Activated CD4-positive, alpha-beta T cell treated with anti-CD3 and anti-CD28 coated beads, Interleukin-2, amount 10 ng/mL, durations not matched to agents 24 days and 14 days (primary cell): Measurements from ENCODE around the gene TJAP1. TPM values are rescaled to one million over a fixed set of nuclear protein-coding genes. Genes with fewer than 3 reads are reported as not detected.
"Not testable (repeated sequence)": the region's sequence is repeated elsewhere in the genome, so short reads cannot be mapped to it uniquely, and the experiment has no call there.

Experiments used
- DNase-seq: peaks from one replicate; pipeline ENCODE4 v3.0.0; 2022
- H3K27ac Mint-ChIP-seq: one replicate; pipeline ENCODE4 v1.8.0; 2022; ENCODE audit warnings: mild to moderate bottlenecking, mixed read lengths
- H3K27me3 Mint-ChIP-seq: one replicate; pipeline ENCODE4 v1.8.0; 2022; ENCODE audit warnings: mixed read lengths
- H3K36me3 Mint-ChIP-seq: one replicate; pipeline ENCODE4 v1.8.0; 2022; ENCODE audit warnings: low read depth, mild to moderate bottlenecking, mixed read lengths
- H3K4me1 Mint-ChIP-seq: one replicate; pipeline ENCODE4 v1.8.0; 2021; ENCODE audit warnings: mixed read lengths
- H3K4me3 Mint-ChIP-seq: one replicate; pipeline ENCODE4 v1.8.0; 2022; ENCODE audit warnings: mild to moderate bottlenecking, moderate library complexity, mixed read lengths
- H3K9me3 Mint-ChIP-seq: one replicate; pipeline ENCODE4 v1.8.0; 2021; ENCODE audit warnings: mixed read lengths
- intact Hi-C: fragments of 100-400 bp; cut with micrococcal nuclease; formaldehyde crosslinking; loops from one replicate; pipeline ENCODE4 v1.15.1; 2023
- total RNA-seq: library from RNA; stranded (reverse); gene quantifications from 2 replicates; pipeline ENCODE4 v1.2.3, GENCODE V29; 2022

TJAP1 gene
- total RNA-seq, 1 donor from 2014 or later: 41.1 TPM

DNA sequence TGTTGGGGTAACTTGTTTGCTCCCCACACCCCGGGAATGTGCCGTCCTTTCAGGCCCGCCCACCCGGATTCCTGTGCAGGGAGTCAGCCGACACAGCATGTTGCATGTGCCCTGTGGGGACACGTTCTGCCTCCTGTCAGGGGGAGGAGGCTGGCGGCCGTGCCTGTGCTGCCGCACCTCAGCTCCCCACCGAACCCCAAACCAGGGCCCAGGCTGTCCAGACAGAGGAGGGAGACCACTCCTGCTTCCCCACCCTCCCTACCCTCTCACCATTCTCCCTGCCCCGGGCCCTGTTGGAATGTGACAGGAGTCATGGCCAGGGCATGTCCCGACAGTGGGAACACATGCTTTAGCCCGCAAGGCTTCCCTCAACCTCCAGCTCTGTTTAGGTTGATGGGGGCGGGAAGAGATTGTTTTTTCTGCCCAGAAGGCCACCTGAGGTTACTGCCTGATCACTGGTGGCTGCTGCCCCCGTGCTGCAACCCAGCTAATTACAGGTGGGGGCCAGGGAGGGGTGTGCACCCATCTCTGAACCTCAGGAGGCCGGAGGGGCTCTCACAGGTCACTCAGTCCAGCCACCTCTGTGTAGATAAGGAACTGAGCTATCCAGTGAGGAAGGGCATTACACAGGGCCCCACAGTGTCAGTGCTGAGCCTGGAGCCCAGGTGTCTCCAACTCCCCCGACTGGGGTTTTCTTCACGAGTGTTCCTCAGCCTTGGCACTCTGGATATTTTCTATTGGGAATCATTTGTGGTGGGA lies 19.2 kb downstream of the TJAP1 start:
- no peaks in the 10 kb centered on the region for H3K9me3 Mint-ChIP-seq
- peaks cover 12% of the 10 kb centered on the region for H3K36me3 Mint-ChIP-seq
- DNase-seq: peak; percentile 69
- no peaks in the 10 kb centered on the region for H3K27me3 Mint-ChIP-seq
- H3K27ac Mint-ChIP-seq: no peak overlapping the region
- no peak overlapping the region for H3K4me3 Mint-ChIP-seq
- intact Hi-C loops: no loop called here
- peaks cover 13% of the 10 kb centered on the region for H3K4me1 Mint-ChIP-seq

DNA sequence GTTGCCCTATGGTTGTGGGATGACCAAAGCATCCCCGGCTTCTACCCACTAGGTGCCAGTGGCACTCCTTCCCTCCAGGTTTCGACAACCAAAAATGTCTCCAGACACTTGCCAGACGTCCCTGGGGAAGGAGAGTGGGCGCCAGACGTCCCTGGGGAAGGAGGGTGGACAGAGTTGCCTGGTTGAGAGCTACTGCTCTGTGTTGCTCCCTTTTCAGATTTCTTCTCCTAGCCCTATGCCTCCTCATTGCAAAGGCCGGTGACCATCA lies 19.7 kb downstream of the TJAP1 start:
- H3K4me3 Mint-ChIP-seq: no peak overlapping the region
- intact Hi-C loops: no loop called here
- DNase-seq: no peak
- H3K36me3 Mint-ChIP-seq: peaks cover 17% of the 10 kb centered on the region
- H3K4me1 Mint-ChIP-seq: peaks cover 13% of the 10 kb centered on the region
- no peaks in the 10 kb centered on the region for H3K27me3 Mint-ChIP-seq
- H3K27ac Mint-ChIP-seq: no peak overlapping the region
- H3K9me3 Mint-ChIP-seq: no peaks in the 10 kb centered on the region

DNA sequence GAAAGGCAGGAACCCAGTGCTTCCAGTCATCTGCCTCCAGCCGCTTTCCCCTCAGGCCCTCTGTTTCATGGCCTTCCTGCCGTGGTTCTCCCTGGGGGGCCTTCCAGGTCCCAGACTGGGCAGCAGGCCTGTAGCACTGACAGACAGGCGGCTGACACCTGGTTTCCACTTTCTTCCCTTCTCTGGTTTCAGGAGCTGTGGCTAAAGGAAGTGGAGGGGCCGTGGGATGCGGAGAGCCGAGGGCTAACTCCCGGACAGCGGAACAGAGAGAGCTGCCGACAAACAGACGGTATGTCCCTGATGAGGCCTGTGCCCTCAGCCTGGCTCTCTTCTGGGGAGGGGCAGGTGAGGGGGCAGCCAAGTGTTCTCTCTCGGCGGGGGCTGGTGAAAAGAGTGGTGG lies 20.3 kb downstream of the TJAP1 start:
- Mint-ChIP-seq H3K27me3 (no peaks in the 10 kb centered on the region), H3K9me3 (no peaks in the 10 kb centered on the region), H3K27ac (no peak overlapping the region), H3K36me3 (peaks cover 21% of the 10 kb centered on the region), H3K4me1 (peaks cover 13% of the 10 kb centered on the region), H3K4me3 (no peak overlapping the region)
- DNase-seq: no peak
- intact Hi-C loops: no loop called here

DNA sequence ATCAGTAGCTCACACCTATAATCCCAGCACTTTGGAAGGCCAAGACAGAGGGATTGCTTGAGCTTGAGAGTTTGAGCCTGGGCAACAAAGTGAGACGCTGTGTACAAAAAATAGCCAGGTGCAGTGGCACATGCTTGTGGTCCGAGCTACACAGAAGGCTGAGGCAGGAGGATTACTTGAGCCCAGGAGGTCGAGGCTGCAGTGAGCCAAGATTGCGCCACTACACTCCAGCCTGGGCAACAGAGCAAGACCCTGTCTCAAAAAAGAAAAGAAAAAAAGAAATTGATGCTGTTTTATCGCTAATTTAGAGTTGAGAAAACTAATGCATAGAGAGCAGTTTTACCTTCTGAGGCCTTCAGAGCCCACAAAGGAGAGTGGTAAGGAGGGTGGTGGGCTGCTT lies 20.9 kb downstream of the TJAP1 start:
- H3K4me3 Mint-ChIP-seq, H3K9me3 Mint-ChIP-seq, H3K27ac Mint-ChIP-seq, DNase-seq, H3K27me3 Mint-ChIP-seq, intact Hi-C loops: not testable (repeated sequence)
- Mint-ChIP-seq H3K4me1 (peaks cover 10% of the 10 kb centered on the region), H3K36me3 (peaks cover 23% of the 10 kb centered on the region)

DNA sequence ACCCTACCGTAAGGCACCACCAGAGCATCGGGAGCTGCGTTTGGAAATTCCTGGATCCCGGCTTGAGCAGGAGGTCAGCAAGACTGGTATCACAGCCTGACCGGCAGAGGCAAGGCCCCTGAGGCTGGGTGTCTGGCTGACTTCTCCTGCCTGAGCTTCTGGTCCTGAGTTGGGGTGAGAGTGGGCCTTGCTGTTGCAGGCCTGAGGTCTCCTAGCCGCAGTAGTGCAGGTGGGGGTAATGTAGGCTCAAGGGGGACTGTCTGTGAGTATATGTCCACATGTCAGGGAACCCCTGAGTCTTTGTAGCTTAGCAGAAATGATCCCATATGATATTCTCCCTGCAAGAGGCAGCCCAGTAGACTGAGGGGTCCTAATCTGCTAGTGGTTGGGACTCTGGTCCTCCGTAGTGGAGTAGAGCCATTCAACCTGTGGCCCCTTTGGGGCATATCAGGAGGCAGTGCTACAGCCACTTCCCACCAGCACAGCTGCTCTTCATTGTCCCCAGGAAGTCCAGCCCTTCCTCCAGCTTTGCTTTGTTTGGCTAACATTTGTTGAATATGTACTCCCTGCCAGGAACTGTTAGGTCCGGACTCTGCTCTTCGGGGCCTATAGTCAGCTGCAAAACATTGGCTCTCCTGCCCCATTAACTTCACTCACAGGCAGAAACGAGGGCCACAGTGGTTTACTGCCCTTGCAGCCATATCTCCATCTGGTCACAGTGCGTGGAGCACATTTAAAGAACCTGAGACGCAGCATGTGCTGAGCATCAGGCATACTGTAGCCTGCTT lies 21.9 kb downstream of the TJAP1 start:
- peaks cover 27% of the 10 kb centered on the region for H3K36me3 Mint-ChIP-seq

DNA sequence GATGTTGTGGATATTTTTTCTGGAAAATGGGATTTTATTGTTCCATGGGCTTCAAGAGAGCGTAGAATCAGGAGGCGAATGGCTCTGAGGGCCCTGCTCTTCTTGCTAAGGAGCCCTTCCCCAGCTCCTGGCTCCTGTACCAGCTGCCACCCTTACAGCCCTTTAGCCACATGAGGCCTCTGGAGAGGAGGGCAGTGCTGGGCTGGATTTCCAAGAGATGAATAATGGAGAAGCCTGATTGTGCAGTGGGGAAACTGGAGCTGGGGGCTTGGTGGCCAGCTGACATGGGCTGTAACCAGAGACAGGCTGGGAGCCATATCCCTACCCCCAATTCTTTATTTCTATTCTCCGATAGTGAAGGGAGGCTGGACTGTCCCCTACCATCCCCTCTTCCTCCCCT lies 23.6 kb downstream of the TJAP1 start:
- no peaks in the 10 kb centered on the region for H3K9me3 Mint-ChIP-seq

More for the DNA sequence above, 21.9 kb downstream of the TJAP1 start:
- Mint-ChIP-seq H3K9me3 (no peaks in the 10 kb centered on the region), H3K4me1 (peaks cover 8% of the 10 kb centered on the region), H3K27ac (no peak overlapping the region), H3K4me3 (no peak overlapping the region), H3K27me3 (no peaks in the 10 kb centered on the region)
- DNase-seq: no peak
- intact Hi-C loops: no loop called here

DNA sequence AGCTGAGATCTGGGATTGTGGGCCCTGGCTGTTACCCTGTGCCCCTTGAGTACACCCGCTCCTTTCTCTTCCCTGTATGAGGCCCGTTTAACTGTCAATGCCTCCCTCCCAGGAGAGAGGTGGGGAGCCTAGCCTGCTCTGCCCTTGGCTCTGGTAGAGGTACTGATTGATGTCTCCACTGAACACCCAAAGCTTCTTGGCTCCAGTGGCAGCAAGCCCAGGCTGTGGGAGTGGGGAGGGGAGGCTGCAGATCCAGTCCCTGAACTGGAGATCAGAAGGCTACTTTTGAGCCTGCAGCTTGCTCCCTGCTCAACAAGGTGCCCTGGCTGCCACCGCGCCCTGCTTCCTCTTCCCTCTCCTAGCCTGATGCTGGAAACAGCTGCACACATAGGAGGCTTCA lies 25.3 kb downstream of the TJAP1 start:
- Mint-ChIP-seq H3K9me3 (no peaks in the 10 kb centered on the region), H3K27ac (no peak overlapping the region), H3K4me1 (no peaks in the 10 kb centered on the region), H3K27me3 (peaks cover 2% of the 10 kb centered on the region), H3K4me3 (no peak overlapping the region), H3K36me3 (peaks cover 37% of the 10 kb centered on the region)
- no peak for DNase-seq
- intact Hi-C loops: no loop called here

More for the DNA sequence above, 23.6 kb downstream of the TJAP1 start:
- Mint-ChIP-seq H3K4me1 (no peaks in the 10 kb centered on the region), H3K27ac (no peak overlapping the region), H3K27me3 (no peaks in the 10 kb centered on the region), H3K36me3 (peaks cover 31% of the 10 kb centered on the region), H3K4me3 (no peak overlapping the region)
- DNase-seq: no peak
- intact Hi-C loops: no loop called here

DNA sequence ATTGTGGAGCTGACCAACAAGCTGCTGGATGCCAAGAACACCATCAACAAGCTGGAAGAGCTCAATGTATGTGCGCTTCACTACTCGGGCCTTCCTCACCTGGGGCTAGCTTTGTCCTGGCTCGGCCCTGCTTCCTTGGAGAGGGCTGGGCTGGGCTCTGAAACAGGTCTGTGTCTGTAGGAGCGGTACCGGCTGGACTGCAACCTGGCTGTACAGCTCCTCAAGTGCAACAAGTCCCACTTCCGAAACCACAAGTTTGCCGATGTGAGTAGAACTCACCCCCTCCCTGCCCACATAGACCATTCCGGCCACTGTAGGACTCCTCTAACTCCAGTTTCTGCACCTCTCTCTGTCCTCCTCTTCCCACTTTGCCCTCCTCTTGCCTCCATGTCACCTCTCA lies 26.1 kb downstream of the TJAP1 start:
- intact Hi-C loops: no loop called here
- H3K4me1 Mint-ChIP-seq: peaks cover under 1% of the 10 kb centered on the region
- peaks cover 10% of the 10 kb centered on the region for H3K27me3 Mint-ChIP-seq
- peaks cover 37% of the 10 kb centered on the region for H3K36me3 Mint-ChIP-seq
- DNase-seq: no peak
- H3K27ac Mint-ChIP-seq: peak overlapping the region; percentile 3
- H3K9me3 Mint-ChIP-seq: no peaks in the 10 kb centered on the region
- no peak overlapping the region for H3K4me3 Mint-ChIP-seq

DNA sequence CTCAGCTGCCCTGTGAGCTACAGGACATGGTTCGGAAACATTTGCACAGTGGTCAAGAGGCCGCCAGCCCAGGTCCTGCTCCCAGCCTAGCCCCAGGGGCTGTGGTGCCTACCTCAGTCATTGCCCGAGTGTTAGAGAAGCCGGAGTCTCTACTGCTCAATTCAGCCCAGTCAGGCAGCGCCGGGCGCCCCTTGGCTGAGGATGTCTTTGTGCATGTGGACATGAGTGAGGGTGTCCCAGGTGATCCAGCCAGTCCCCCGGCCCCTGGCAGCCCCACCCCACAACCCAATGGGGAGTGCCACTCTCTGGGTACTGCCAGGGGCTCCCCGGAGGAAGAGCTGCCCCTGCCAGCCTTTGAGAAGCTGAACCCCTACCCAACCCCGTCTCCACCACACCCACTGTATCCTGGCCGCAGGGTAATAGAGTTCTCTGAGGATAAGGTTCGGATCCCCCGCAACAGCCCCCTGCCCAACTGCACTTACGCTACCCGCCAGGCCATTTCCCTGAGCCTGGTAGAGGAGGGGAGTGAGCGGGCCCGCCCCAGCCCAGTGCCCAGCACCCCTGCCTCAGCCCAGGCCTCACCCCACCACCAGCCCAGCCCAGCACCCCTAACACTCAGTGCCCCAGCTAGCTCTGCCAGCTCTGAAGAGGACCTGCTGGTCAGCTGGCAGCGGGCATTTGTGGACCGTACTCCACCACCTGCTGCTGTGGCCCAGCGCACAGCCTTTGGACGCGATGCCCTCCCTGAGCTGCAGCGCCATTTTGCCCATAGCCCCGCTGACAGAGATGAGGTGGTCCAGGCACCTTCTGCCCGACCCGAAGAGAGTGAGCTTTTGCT lies 27.6 kb downstream of the TJAP1 start:
- Mint-ChIP-seq H3K4me1 (peaks cover 9% of the 10 kb centered on the region), H3K27me3 (peaks cover 19% of the 10 kb centered on the region), H3K27ac (no peak overlapping the region), H3K4me3 (no peak overlapping the region), H3K36me3 (peaks cover 36% of the 10 kb centered on the region), H3K9me3 (no peaks in the 10 kb centered on the region)
- intact Hi-C loops: no loop called here
- no peak for DNase-seq

DNA sequence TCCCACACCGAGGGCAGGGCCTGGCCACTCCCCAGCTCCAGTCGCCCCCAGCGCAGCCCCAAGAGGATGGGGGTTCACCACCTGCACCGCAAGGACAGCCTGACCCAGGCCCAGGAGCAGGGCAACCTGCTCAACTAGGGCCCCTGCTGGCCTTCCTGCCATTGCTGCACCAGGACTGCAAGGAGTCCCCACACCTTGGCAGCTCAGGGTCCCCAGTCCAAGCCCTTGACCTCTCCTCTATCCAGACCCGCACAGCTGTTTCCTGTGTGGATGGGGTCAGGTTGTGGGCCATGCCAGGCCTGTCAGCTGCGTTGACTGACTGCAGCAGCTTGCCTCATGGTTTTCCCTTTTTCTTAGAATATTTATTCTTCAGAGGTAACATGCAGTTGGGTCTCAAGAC lies 28.3 kb downstream of the TJAP1 start:
- Mint-ChIP-seq H3K4me3 (no peak overlapping the region), H3K9me3 (no peaks in the 10 kb centered on the region)

DNA sequence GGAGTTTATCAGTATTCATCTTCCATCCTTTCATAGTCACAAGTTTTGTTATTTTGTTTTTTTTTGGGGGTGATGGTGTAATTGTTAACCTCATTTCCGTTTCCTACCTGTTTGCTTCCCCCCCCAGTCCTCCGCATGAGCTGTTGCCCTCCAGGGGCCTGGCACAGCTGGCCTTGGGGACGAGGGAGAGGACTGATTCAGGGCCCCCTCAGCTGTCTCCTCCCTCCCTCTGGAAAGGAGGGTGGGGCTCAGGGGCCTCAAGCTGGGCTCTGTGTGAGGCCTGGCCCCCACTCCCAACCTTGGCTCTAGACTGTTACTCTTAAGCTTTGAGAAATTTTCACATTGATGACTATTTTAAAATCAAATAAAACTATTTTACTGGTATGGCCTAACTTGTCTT lies 28.8 kb downstream of the TJAP1 start:
- H3K27ac Mint-ChIP-seq: no peak overlapping the region
- no peak overlapping the region for H3K4me3 Mint-ChIP-seq
- H3K27me3 Mint-ChIP-seq: peaks cover 19% of the 10 kb centered on the region
- intact Hi-C loops: loop anchor here (1.0 to 2.0 kb wide), 3 partner anchors 52 to 243 kb away; no protein-coding TSS in a partner anchor
- no peak for DNase-seq
- no peaks in the 10 kb centered on the region for H3K9me3 Mint-ChIP-seq
- peaks cover 9% of the 10 kb centered on the region for H3K4me1 Mint-ChIP-seq
- peaks cover 37% of the 10 kb centered on the region for H3K36me3 Mint-ChIP-seq

More for the DNA sequence above, 28.3 kb downstream of the TJAP1 start:
- Mint-ChIP-seq H3K4me1 (peaks cover 9% of the 10 kb centered on the region), H3K27ac (no peak overlapping the region), H3K36me3 (peaks cover 35% of the 10 kb centered on the region), H3K27me3 (peaks cover 19% of the 10 kb centered on the region)
- no peak for DNase-seq
- intact Hi-C loops: loop anchor here (1.0 to 2.0 kb wide), 3 partner anchors 51 to 243 kb away; no protein-coding TSS in a partner anchor

DNA sequence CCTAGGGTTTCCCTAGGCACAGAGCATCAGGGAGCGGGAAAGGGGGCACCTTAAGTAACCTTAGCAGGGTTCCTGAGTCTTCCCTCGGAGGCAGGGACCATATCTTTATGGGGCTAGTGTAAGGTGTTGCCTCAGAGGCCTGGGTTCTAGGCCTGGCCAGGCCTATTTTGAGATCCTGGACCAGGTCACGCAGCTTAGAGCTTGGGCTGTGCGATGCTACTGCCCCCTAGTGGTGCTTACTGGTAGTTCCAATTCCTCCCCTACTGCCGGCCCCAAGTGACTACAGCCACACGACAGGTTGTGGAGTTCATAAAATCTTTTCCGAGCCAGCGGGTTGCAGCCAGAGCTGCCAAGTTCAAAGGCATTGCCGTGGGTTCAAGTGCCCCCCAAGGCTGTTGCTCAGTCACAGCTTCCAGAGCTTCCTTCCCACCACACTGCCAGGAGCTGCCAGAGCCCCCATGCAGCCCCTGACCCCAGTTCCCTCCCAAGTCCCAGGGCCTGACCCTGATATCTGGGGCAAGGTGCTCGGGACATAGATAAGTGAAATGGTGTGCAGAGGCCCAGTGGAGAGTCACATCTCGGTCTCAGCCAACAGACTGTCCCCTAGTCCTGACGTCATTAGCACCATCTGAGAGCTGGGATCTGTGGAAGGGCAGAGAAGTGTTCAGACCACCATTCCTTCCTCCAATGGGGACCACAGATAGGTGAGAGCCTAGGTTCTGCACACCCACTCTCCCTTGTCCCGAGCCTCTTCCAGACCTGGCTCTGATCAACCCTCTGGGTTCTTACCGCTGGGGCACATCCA lies 29.5 kb downstream of the TJAP1 start:
- intact Hi-C loops: loop anchor here (1.0 to 2.0 kb wide), 3 partner anchors 53 to 244 kb away; no protein-coding TSS in a partner anchor

DNA sequence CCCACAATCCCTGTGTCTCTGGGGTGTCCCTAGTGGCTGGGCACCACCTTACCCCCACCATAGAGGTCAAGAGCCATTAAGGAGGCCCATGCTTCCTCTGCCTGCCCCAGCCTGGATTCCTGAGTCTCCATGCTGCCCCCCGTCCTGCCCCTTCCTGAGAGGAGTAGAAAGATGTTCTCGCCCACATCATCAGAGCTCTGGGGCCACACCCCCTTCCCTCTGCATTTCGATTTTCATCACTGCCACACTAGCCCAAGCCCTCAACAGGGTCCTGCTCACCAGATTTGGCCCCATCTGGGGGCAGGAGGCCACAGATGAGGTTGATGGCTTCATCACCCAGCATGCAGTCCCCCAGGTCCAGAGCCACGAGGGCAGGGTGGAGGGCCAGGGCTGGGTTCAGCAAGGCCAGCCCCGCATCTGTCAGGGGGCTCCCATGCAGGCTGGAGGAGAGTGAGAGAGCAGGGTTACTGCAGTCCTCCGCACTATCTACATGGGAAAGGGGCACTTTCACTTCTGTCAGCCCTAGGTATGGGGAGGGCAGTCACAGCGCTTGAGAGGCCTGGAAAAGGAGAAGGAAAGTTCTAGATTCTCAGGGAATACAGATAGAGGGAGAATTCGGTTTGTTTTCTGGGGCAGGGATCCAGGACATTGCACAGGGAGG lies 31.2 kb downstream of the TJAP1 start:
- Mint-ChIP-seq H3K4me3 (peak overlapping the region; percentile 84), H3K27ac (peak overlapping the region; percentile 49)
- intact Hi-C loops: no loop called here

More for the DNA sequence above, 29.5 kb downstream of the TJAP1 start:
- H3K27me3 Mint-ChIP-seq: peaks cover 19% of the 10 kb centered on the region
- no peak overlapping the region for H3K4me3 Mint-ChIP-seq
- peaks cover 38% of the 10 kb centered on the region for H3K36me3 Mint-ChIP-seq
- no peaks in the 10 kb centered on the region for H3K9me3 Mint-ChIP-seq
- no peak overlapping the region for H3K27ac Mint-ChIP-seq
- peak; percentile 95 for DNase-seq
- peaks cover 12% of the 10 kb centered on the region for H3K4me1 Mint-ChIP-seq

More for the DNA sequence above, 31.2 kb downstream of the TJAP1 start:
- no peaks in the 10 kb centered on the region for H3K9me3 Mint-ChIP-seq
- DNase-seq: no peak
- peaks cover 15% of the 10 kb centered on the region for H3K4me1 Mint-ChIP-seq
- H3K27me3 Mint-ChIP-seq: peaks cover 19% of the 10 kb centered on the region
- H3K36me3 Mint-ChIP-seq: peaks cover 41% of the 10 kb centered on the region
